Measurements from ENCODE around the gene USHBP1.
"Not testable (repeated sequence)": the region's sequence is repeated elsewhere in the genome, so short reads cannot be mapped to it uniquely, and the experiment has no call there.

The USHBP1 gene

DNA sequence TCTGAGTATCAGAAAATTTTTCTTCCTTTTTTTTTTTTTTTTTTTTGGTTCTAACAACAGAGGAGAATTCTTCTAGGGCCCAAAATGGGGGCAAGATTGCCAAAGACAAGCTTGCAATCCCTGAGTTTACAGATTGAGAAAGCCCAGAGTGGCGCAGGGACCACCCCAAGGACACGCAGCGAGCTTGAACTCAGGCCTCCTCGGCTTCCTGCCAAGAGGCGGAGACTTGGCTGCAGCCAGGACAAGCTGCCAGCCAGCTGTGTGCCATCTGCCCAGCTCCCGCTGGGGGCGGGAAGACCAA, 40.6 kb upstream of the USHBP1 start:
- peak overlapping the region; percentile 44 to 47 for H3K9ac ChIP-seq (ENCODE audit: low read length in 2 of 2)
- peak overlapping the region; percentile 86 to 91 for H3K4me3 ChIP-seq (ENCODE audit: low read length in 2 of 2)
- H3K36me3 ChIP-seq (ENCODE audit: control insufficient read depth in 2 of 2, insufficient read depth in 2 of 2, low read length in 2 of 2) = peaks cover 0 to 3% of the 10 kb centered on the region in 2 donors
- H3K27ac ChIP-seq (ENCODE audit: low read length) = peak overlapping the region; percentile 90
- H3K27me3 ChIP-seq (ENCODE audit: control insufficient read depth in 1 of 2, insufficient read depth in 2 of 2, low read length in 2 of 2) = no peaks in the 10 kb centered on the region
- H3K4me1 ChIP-seq (ENCODE audit: control insufficient read depth, insufficient read depth, low read length) = peaks cover 57% of the 10 kb centered on the region
- H3K9me3 ChIP-seq (ENCODE audit: control insufficient read depth in 2 of 2, low read length in 2 of 2) = no peaks in the 10 kb centered on the region

DNA sequence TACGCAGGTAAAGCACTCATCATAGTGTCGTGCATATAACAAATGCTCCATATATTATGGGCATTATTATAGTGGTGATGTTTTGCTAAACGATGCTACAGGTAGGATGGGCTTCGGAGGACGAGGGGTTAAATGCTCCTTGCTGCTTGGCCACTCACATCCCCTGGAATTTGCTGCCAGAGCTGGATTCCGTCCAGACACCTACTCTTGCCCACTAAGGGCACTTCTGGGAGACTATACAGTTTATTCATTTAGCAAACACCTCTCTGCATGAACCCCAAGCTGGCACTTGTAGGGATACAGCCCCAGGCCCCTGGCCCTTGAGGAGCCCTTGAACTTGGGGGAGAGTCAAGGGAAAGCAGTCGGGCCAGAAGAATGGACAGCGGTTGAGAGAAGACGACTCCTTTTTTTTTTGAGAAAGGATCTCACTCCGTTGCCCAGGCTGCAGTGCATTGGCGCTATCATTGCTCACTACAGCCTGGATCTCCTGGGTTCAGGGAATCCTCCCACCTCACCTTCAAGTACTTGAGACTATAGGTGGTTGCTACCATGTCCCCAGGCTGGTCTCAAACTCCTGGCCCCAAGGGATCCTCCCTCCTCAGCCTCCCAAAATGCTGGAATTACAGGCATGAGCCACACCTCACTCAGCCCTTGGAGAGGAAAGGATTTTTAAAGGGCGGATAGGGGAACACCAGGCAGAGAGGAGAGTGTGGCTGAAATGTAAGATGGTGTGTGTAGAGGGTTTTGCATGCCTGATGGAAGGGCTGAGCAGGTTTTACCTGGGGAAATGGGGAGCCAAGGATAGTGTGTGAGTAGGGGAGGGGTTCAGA, 40.1 kb upstream of the USHBP1 start:
- no peaks in the 10 kb centered on the region for H3K27me3 ChIP-seq (ENCODE audit: control insufficient read depth in 1 of 2, insufficient read depth in 2 of 2, low read length in 2 of 2)
- H3K4me3 ChIP-seq (ENCODE audit: low read length in 2 of 2) = peak overlapping the region; percentile 23 to 91
- no peaks in the 10 kb centered on the region for H3K9me3 ChIP-seq (ENCODE audit: control insufficient read depth in 2 of 2, low read length in 2 of 2)
- H3K4me1 ChIP-seq (ENCODE audit: control insufficient read depth, insufficient read depth, low read length) = peaks cover 51% of the 10 kb centered on the region
- H3K9ac ChIP-seq (ENCODE audit: low read length in 2 of 2) = peak overlapping the region; percentile 44 to 73
- H3K27ac ChIP-seq (ENCODE audit: low read length) = peak overlapping the region; percentile 90
- peaks cover 0 to 3% of the 10 kb centered on the region in 2 donors for H3K36me3 ChIP-seq (ENCODE audit: control insufficient read depth in 2 of 2, insufficient read depth in 2 of 2, low read length in 2 of 2)

DNA sequence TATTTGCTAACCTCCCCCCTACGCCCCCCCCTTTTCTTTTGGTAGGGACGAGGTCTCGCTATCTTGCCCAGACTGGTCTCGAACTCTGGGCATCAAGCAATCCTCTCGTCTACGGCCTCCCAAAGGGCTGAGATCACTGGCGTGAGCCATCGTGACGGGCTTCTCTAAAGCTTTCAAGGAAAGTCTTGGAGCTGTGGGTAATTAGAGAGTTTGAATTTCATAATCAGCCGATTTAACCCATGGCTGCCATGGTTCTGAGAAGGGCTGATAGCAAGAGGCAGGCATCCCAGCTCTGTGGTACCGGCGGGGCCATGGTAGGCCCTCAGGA, 39.4 kb upstream of the USHBP1 start:
- Histone ChIP-seq H3K36me3 (ENCODE audit: control insufficient read depth in 2 of 2, insufficient read depth in 2 of 2, low read length in 2 of 2) (peaks cover 0 to 3% of the 10 kb centered on the region in 2 donors), H3K27me3 (ENCODE audit: control insufficient read depth in 1 of 2, insufficient read depth in 2 of 2, low read length in 2 of 2) (no peaks in the 10 kb centered on the region), H3K9ac (ENCODE audit: low read length in 2 of 2) (peak overlapping the region; percentile 44 to 73), H3K27ac (ENCODE audit: low read length) (peak overlapping the region; percentile 90), H3K4me3 (ENCODE audit: low read length in 2 of 2) (peak overlapping the region; percentile 23 to 82), H3K9me3 (ENCODE audit: control insufficient read depth in 2 of 2, low read length in 2 of 2) (no peaks in the 10 kb centered on the region), H3K4me1 (ENCODE audit: control insufficient read depth, insufficient read depth, low read length) (peaks cover 48% of the 10 kb centered on the region)

DNA sequence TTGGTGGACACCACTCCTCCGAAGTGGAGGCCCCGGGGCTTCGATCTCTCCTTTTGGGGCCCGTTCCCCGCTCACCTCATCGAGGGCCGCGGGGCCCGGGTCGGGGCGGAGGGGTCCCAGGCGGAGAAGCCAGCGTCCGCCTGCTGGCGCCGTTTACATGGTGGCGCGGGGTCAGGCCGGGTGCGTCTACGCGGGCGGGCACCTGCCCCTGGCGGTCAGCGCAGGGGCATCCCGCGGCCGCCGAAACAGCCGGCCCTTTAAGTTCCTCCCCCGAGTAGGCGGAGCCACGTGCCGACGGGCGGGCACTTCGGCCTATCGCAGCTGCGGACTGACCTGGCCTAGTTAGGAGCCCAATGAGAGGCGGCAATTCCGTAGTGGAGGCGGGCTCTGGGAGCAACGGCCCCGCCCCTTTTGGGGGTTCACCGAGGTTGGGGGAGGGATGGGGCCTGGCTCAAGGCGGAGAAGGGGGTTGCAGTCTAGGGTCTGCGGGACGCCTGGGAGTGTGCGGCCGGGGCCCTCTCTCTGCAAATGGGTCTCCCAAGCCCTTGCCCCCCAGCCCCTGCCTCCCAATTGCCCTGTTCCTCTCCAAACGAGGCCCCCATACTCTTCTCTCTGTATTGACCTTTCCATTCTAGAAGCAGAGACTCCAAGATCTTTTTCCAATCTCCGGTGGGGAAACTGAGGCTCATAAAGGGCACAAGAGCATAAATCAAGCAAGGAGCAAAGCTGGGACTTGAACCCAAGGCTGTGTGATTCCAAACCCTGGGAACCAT, 38.8 kb upstream of the USHBP1 start, which contains the start of gene ABHD8:
TSS of gene ABHD8 (minus strand) at position 259 of the 773 bp plus-strand sequence. CDS start 1,809 bp downstream, outside the sequence.
- H3K9me3 ChIP-seq (ENCODE audit: control insufficient read depth in 2 of 2, low read length in 2 of 2) = no peaks in the 10 kb centered on the region
- H3K27me3 ChIP-seq (ENCODE audit: control insufficient read depth in 1 of 2, insufficient read depth in 2 of 2, low read length in 2 of 2) = no peaks in the 10 kb centered on the region
- H3K27ac ChIP-seq (ENCODE audit: low read length) = peak within 1 kb of the TSS; percentile 90
- H3K36me3 ChIP-seq (ENCODE audit: control insufficient read depth in 2 of 2, insufficient read depth in 2 of 2, low read length in 2 of 2) = peaks cover 1 to 5% of the 10 kb centered on the region in 2 donors
- H3K4me3 ChIP-seq (ENCODE audit: low read length in 2 of 2) = peak within 1 kb of the TSS; percentile 75 to 82
- H3K9ac ChIP-seq (ENCODE audit: low read length in 2 of 2) = peak within 1 kb of the TSS; percentile 73 to 81
- peaks cover 48% of the 10 kb centered on the region for H3K4me1 ChIP-seq (ENCODE audit: control insufficient read depth, insufficient read depth, low read length)

DNA sequence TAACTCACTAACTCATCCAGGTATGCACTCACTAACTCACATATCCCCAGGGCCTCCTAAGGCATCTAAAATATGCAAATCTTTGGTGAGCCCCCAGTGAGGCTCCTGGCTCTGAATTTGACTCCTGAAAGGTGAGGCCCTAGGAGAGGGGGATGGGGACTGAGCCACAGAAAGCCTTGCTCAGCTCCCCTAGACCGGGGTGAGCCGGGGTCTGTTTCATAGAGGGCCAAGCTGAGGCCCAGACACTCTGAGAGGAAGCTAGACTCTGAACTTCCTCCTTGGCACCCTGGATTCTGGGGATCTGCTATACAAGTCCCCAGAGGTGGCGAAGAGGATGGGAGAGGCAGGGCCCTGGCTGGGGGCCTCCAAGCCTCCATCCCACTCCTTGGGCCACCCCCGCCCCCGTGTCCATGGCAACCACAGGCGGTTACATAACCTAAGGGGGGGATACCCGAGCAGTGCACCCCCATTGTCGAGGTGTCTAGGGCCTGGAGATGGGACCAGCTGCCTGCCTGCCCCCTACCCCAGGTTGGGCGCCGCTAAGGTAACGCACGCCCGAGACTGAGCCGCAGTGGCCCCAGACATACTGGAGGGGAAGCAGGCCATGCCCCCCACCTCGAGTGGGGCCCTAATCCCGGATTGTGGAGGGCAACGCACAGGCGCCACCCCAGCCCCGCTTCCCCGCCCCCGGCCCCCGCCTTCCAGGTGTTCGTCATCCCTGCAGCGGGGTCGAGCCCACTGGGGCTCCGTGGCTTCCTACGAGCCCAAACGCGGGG, 38.0 kb upstream of the USHBP1 start:
- Histone ChIP-seq H3K9me3 (ENCODE audit: control insufficient read depth in 2 of 2, low read length in 2 of 2) (no peaks in the 10 kb centered on the region), H3K4me1 (ENCODE audit: control insufficient read depth, insufficient read depth, low read length) (peaks cover 46% of the 10 kb centered on the region), H3K27me3 (ENCODE audit: control insufficient read depth in 1 of 2, insufficient read depth in 2 of 2, low read length in 2 of 2) (no peaks in the 10 kb centered on the region), H3K4me3 (ENCODE audit: low read length in 2 of 2) (peak overlapping the region; percentile 75 to 82), H3K36me3 (ENCODE audit: control insufficient read depth in 2 of 2, insufficient read depth in 2 of 2, low read length in 2 of 2) (peaks cover 3 to 9% of the 10 kb centered on the region in 2 donors), H3K9ac (ENCODE audit: low read length in 2 of 2) (peak overlapping the region; percentile 68 to 81), H3K27ac (ENCODE audit: low read length) (peak overlapping the region; percentile 90)

DNA sequence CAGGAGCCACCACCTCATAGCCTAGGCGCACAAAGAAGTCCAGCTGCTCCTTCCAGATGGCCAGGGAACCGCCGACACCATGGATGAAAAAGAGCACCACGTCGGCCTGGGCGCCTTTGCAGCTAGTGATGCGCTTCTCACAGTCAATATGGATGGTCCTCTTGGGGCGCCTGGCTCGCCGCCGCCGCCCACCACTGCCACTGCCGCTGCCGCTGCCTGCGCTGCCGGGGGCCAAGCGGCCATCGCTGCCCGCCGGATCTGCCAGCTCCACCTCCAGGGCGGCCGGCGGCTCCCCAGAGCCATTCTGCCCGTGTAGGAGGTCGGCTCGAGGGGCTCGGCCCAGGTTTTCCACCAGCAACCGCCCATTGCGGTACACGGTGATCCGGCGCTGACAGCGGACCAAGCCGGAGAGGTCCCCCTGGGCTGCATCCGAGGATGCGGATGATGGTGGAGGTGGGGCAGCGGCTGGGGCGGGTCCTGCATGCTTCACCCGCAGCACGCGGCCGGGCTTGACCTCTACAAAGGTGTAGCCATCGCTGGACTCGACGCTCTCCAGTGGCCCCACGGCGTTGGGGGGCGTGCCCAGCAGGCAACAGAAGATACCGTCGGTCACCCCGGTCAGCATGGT, 36.6 kb upstream of the USHBP1 start:
- H3K36me3 ChIP-seq (ENCODE audit: control insufficient read depth in 2 of 2, insufficient read depth in 2 of 2, low read length in 2 of 2) = peaks cover 3 to 9% of the 10 kb centered on the region in 2 donors
- H3K9me3 ChIP-seq (ENCODE audit: control insufficient read depth in 2 of 2, low read length in 2 of 2) = no peaks in the 10 kb centered on the region
- no peak overlapping the region for H3K9ac ChIP-seq (ENCODE audit: low read length in 2 of 2)
- H3K4me1 ChIP-seq (ENCODE audit: control insufficient read depth, insufficient read depth, low read length) = peaks cover 38% of the 10 kb centered on the region
- H3K27me3 ChIP-seq (ENCODE audit: control insufficient read depth in 1 of 2, insufficient read depth in 2 of 2, low read length in 2 of 2) = no peaks in the 10 kb centered on the region
- H3K27ac ChIP-seq (ENCODE audit: low read length) = no peak overlapping the region
- H3K4me3 ChIP-seq (ENCODE audit: low read length in 2 of 2) = no peak overlapping the region

DNA sequence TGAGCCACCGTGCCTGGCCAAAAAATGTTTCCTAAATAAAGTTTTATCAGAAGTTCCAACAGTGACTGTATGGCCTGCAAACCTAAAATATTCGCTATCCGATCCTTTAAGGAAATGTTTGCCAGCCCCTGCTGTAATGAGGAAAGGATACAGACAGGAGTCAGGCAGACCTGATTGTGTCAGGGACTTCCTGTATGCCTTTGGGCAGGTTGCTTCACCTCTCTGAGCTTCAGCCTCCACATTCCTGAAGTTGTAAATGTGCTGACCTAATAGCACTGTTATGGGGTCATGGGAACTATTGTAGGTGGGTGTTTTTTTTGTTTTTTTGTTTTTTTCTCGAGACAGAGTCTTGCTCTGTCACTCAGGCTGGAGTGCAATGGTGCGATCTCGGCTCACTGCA, 32.4 kb upstream of the USHBP1 start:
- no peak overlapping the region for H3K4me3 ChIP-seq (ENCODE audit: low read length in 2 of 2)
- H3K9ac ChIP-seq (ENCODE audit: low read length in 2 of 2) = no peak overlapping the region
- no peaks in the 10 kb centered on the region for H3K9me3 ChIP-seq (ENCODE audit: control insufficient read depth in 2 of 2, low read length in 2 of 2)
- peaks cover 3 to 13% of the 10 kb centered on the region in 2 donors for H3K36me3 ChIP-seq (ENCODE audit: control insufficient read depth in 2 of 2, insufficient read depth in 2 of 2, low read length in 2 of 2)
- peaks cover 13% of the 10 kb centered on the region for H3K4me1 ChIP-seq (ENCODE audit: control insufficient read depth, insufficient read depth, low read length)
- H3K27ac ChIP-seq (ENCODE audit: low read length) = no peak overlapping the region
- no peaks in the 10 kb centered on the region for H3K27me3 ChIP-seq (ENCODE audit: control insufficient read depth in 1 of 2, insufficient read depth in 2 of 2, low read length in 2 of 2)

DNA sequence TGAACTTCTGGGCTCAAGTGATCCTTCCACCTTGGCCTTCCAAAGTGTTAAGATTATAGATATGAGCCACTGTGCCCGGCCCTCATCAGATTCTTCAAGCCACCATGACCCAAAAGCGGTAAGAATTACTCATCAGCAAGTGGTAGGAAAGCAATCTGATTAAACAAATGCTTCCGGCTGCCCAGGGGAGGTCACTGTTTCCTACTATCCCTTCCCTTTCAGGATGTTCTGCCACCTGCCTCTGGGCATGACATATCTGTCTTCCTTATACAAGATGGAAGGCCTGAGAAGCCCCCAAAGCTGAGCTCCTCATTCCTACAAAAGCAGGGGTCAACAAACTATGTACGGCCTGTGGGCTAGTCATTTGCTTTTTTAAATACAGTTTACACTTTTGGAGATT, 31.7 kb upstream of the USHBP1 start:
- Histone ChIP-seq H3K4me1 (ENCODE audit: control insufficient read depth, insufficient read depth, low read length) (peaks cover 9% of the 10 kb centered on the region), H3K27me3 (ENCODE audit: control insufficient read depth in 1 of 2, insufficient read depth in 2 of 2, low read length in 2 of 2) (no peaks in the 10 kb centered on the region), H3K27ac (ENCODE audit: low read length) (no peak overlapping the region)

DNA sequence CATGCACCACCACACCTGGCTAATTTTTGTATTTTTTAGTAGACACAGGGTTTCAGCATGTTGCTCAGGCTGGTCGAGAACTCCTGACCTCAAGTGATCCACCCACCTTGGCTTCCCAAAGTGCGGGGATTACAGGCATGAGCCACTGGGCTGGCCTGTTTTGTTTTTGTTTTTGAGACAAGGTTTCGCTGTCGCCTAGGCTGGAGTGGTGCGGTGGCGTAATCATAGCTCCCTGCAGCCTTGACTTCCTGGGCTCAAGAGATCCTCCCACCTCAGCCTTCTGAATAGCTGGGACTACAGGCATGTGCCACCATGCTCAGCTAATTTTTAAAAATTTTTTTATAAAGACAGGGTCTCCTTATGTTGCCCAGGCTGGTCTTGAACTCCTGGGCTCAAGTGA, 31.0 kb upstream of the USHBP1 start:
- H3K4me1 ChIP-seq (ENCODE audit: control insufficient read depth, insufficient read depth, low read length); H3K27me3 ChIP-seq (ENCODE audit: control insufficient read depth in 1 of 2, insufficient read depth in 2 of 2, low read length in 2 of 2); H3K4me3 ChIP-seq (ENCODE audit: low read length in 2 of 2); H3K9ac ChIP-seq (ENCODE audit: low read length in 2 of 2); H3K27ac ChIP-seq (ENCODE audit: low read length); H3K9me3 ChIP-seq (ENCODE audit: control insufficient read depth in 2 of 2, low read length in 2 of 2): not testable (repeated sequence)
- peaks cover 3 to 10% of the 10 kb centered on the region in 2 donors for H3K36me3 ChIP-seq (ENCODE audit: control insufficient read depth in 2 of 2, insufficient read depth in 2 of 2, low read length in 2 of 2)

More for the DNA sequence above, 31.7 kb upstream of the USHBP1 start:
- Histone ChIP-seq H3K9me3 (ENCODE audit: control insufficient read depth in 2 of 2, low read length in 2 of 2) (no peaks in the 10 kb centered on the region), H3K9ac (ENCODE audit: low read length in 2 of 2) (no peak overlapping the region), H3K4me3 (ENCODE audit: low read length in 2 of 2) (no peak overlapping the region), H3K36me3 (ENCODE audit: control insufficient read depth in 2 of 2, insufficient read depth in 2 of 2, low read length in 2 of 2) (peaks cover 3 to 13% of the 10 kb centered on the region in 2 donors)
